DOHH2 (cell line): Measurements from ENCODE around the gene CDO1.

Experiments
- H3F3A ChIP-seq: fragments of 200-600 bp; sonication (generic), shearing (Covaris generic); 2 replicates; pipeline ENCODE4 v1.6.0; 2016; ENCODE audit warnings: antibody characterized with exemption, mild to moderate bottlenecking; ENCODE audit not compliant: control insufficient read depth, insufficient read depth
- H3K27ac ChIP-seq: fragments of 200-600 bp; sonication (generic); 2 replicates; pipeline ENCODE4 v1.5.1; 2014; ENCODE audit warnings: low read depth, mild to moderate bottlenecking, low read length, moderate library complexity
- H3K27me3 ChIP-seq: fragments of 200-600 bp; sonication (generic); 2 replicates; pipeline ENCODE4 v1.6.1; 2014; ENCODE audit warnings: mild to moderate bottlenecking, low read length, mixed read lengths; ENCODE audit not compliant: control insufficient read depth
- H3K36me3 ChIP-seq: fragments of 200-600 bp; sonication (generic); 2 replicates; pipeline ENCODE4 v1.6.1; 2014; ENCODE audit warnings: mild to moderate bottlenecking, low read length, moderate library complexity, mixed read lengths; ENCODE audit not compliant: control insufficient read depth
- H3K4me1 ChIP-seq: fragments of 200-600 bp; sonication (generic); 2 replicates; pipeline ENCODE4 v1.6.1; 2014; ENCODE audit warnings: mild to moderate bottlenecking, low read length, mixed read lengths; ENCODE audit not compliant: control insufficient read depth
- H3K4me2 ChIP-seq: fragments of 200-600 bp; sonication (generic); 2 replicates; pipeline ENCODE4 v1.6.0; 2014; ENCODE audit warnings: mild to moderate bottlenecking, low read length, moderate library complexity
- H3K4me3 ChIP-seq: fragments of 200-600 bp; sonication (generic); 2 replicates; pipeline ENCODE4 v1.5.1; 2014; ENCODE audit warnings: mild to moderate bottlenecking, low read length, mixed read lengths
- H3K79me2 ChIP-seq: fragments of 200-600 bp; sonication (generic); 2 replicates; pipeline ENCODE4 v1.6.1; 2014; ENCODE audit warnings: mild to moderate bottlenecking, low read length, mixed read lengths; ENCODE audit not compliant: control insufficient read depth
- H3K9me2 ChIP-seq: fragments of 200-600 bp; sonication (generic); replicated peaks from 2 replicates; pipeline ENCODE4 v1.6.1; 2014; ENCODE audit warnings: mild to moderate bottlenecking, low read length, mixed read lengths; ENCODE audit not compliant: control insufficient read depth
- H3K9me3 ChIP-seq: fragments of 200-600 bp; sonication (generic); 2 replicates; pipeline ENCODE4 v1.6.1; 2014; ENCODE audit warnings: antibody characterized with exemption, low read length, mixed read lengths; ENCODE audit not compliant: control insufficient read depth, insufficient read depth
- H4K20me1 ChIP-seq: fragments of 200-600 bp; sonication (generic); 2 replicates; pipeline ENCODE4 v1.6.0; 2014; ENCODE audit warnings: low read depth, mild to moderate bottlenecking, antibody characterized with exemption, low read length, moderate library complexity; ENCODE audit not compliant: control insufficient read depth, insufficient read depth
- EZH2phosphoT487 ChIP-seq: fragments of 200-600 bp; sonication (generic); IDR thresholded peaks from 2 replicates; pipeline ENCODE4 v1.6.1; 2017; ENCODE audit warnings: borderline replicate concordance, mild to moderate bottlenecking, antibody characterized with exemption, low read length, moderate library complexity, mixed read lengths
- TF ChIP-seq, protein P1 (sequence below): fragments of 200-600 bp; sonication (generic); IDR thresholded peaks from one replicate; pipeline ENCODE4 v1.5.1; 2014; ENCODE audit warnings: antibody characterized with exemption, mild to moderate bottlenecking, low read depth, low read length; ENCODE audit not compliant: poor library complexity, severe bottlenecking

Gene CDO1

DNA sequence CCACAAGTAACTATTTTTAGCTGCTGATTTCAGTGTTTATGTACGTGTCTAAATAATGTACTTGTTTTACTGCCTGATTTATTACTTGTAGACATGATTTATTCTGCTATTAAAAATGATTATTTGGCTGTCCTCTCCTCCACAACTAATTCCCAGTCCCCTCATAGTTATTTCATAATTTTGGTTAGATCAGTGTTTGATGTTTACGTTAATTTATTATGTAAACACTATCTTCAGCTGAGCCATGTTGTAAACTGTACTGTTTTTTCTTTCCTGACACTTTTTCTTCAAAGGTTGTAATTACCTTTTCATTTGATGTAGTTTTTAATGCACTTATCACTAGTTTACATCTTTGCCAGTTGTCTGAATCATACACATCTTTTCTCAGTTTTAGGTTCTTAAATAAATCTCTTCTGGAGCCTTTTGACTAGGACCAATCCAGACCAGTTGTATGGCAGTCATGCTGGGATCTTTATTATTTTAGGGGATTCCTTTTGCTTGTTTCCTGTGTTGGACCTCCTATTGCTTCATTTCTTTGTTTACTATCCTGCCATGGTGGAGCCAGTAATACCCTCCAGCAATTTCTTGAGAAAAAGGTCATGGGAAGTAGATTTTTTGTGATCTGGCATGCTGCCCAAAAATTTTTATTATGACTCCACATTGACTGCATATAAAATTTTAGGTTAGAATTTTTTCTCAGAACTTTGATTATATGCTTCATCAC, 41.3 kb upstream of the CDO1 start:
- Histone ChIP-seq H3K4me1 (peaks cover 17% of the 10 kb centered on the region), H3K27ac (no peak overlapping the region), H4K20me1 (peaks cover 3% of the 10 kb centered on the region; the same call in 1 of the 2 replicates), H3K9me2 (no peaks in the 10 kb centered on the region), H3K79me2 (peaks cover 99% of the 10 kb centered on the region), H3K4me2 (no peak overlapping the region), H3K4me3 (no peak overlapping the region), H3F3A (peaks cover 4% of the 10 kb centered on the region; the same call in 1 of the 2 replicates), H3K36me3 (peaks cover 28% of the 10 kb centered on the region), H3K9me3 (peaks cover 8% of the 10 kb centered on the region; the same call in 1 of the 2 replicates), H3K27me3 (no peaks in the 10 kb centered on the region)
- TF ChIP-seq, protein P1, sequence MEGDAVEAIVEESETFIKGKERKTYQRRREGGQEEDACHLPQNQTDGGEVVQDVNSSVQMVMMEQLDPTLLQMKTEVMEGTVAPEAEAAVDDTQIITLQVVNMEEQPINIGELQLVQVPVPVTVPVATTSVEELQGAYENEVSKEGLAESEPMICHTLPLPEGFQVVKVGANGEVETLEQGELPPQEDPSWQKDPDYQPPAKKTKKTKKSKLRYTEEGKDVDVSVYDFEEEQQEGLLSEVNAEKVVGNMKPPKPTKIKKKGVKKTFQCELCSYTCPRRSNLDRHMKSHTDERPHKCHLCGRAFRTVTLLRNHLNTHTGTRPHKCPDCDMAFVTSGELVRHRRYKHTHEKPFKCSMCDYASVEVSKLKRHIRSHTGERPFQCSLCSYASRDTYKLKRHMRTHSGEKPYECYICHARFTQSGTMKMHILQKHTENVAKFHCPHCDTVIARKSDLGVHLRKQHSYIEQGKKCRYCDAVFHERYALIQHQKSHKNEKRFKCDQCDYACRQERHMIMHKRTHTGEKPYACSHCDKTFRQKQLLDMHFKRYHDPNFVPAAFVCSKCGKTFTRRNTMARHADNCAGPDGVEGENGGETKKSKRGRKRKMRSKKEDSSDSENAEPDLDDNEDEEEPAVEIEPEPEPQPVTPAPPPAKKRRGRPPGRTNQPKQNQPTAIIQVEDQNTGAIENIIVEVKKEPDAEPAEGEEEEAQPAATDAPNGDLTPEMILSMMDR = no peak
- TF ChIP-seq EZH2phosphoT487 = no peak

DNA sequence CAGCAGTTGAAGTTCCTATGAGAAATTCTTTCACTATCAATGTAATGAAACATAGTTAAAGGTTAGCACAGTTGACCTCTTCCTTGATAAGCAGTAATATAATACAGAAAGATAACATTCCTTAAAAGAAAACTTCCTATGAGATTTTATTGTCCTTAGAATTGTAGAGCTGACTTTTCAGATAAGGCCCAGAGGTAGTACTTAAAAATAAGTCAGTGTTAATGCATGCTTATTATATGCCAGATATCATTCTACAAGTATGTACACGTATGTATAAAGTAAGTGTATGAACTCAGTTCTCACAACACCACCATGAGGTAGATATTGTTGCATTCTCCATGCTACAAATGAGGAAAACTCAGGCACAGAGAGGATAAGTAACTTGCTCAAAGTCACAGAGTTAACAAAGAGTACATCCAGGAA, 40.6 kb upstream of the CDO1 start:
- H3K4me3 ChIP-seq = no peak overlapping the region
- H3F3A ChIP-seq = peaks cover 4% of the 10 kb centered on the region; the same call in 1 of the 2 replicates
- H3K4me2 ChIP-seq = no peak overlapping the region
- H3K9me2 ChIP-seq = no peaks in the 10 kb centered on the region
- H3K36me3 ChIP-seq = peaks cover 29% of the 10 kb centered on the region
- no peaks in the 10 kb centered on the region for H3K27me3 ChIP-seq
- no peak overlapping the region for H3K27ac ChIP-seq
- peaks cover 5% of the 10 kb centered on the region; the same call in 1 of the 2 replicates for H3K9me3 ChIP-seq
- H4K20me1 ChIP-seq = peaks cover 3% of the 10 kb centered on the region; the same call in 1 of the 2 replicates
- TF ChIP-seq EZH2phosphoT487 = no peak
- TF ChIP-seq, protein P1 = no peak
- H3K4me1 ChIP-seq = peaks cover 17% of the 10 kb centered on the region
- H3K79me2 ChIP-seq = peaks cover 99% of the 10 kb centered on the region

DNA sequence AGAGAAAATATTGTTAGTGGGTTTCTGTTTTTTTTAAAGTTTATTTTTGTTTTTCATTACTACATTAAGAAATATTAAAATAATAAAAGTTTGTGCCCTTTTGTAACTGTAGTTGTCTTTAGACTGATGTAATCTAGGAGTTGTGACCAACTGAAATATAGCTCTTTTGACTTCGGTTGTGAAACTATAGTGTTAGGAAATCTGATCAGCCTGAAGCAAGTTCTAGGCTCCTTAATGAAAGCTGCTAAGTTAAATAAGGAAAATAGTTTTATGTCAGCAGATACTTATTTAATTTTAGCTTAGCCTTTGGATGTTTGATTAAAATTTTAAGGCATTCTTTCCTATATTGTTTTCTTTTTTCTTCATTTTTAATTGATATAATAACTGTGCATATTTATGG, 39.5 kb upstream of the CDO1 start:
- H3K27ac ChIP-seq = no peak overlapping the region
- peaks cover 99% of the 10 kb centered on the region for H3K79me2 ChIP-seq
- no peaks in the 10 kb centered on the region for H3K9me2 ChIP-seq
- H3K27me3 ChIP-seq = no peaks in the 10 kb centered on the region
- peaks cover 17% of the 10 kb centered on the region for H3K4me1 ChIP-seq
- H3K9me3 ChIP-seq = peaks cover 5% of the 10 kb centered on the region; the same call in 1 of the 2 replicates
- H3F3A ChIP-seq = peaks cover 4% of the 10 kb centered on the region; the same call in 1 of the 2 replicates
- H3K36me3 ChIP-seq = peaks cover 29% of the 10 kb centered on the region
- TF ChIP-seq EZH2phosphoT487 = no peak
- TF ChIP-seq, protein P1 = no peak
- H3K4me3 ChIP-seq = no peak overlapping the region
- peaks cover 3% of the 10 kb centered on the region; the same call in 1 of the 2 replicates for H4K20me1 ChIP-seq
- no peak overlapping the region for H3K4me2 ChIP-seq
